ENCODE measurements around the gene SLC9A6. TPM values are rescaled to one million over a fixed set of nuclear protein-coding genes. Genes with fewer than 3 reads are reported as not detected.

SLC9A6 gene
- total and polyA plus RNA-seq, 2 experiments from 2014 or later: 7.2 to 17.1 TPM

- TF ChIP-seq ZNF462 (CRISPR knock-in tag; IDR thresholded peaks at IDR 0.05) (no peak), ZNF114 (CRISPR knock-in tag; IDR thresholded peaks at IDR 0.05) (no peak), NANOG (IDR thresholded peaks at IDR 0.05; ENCODE audit: borderline replicate concordance) (no peak), CREB1 (CRISPR knock-in tag; IDR thresholded peaks at IDR 0.05; ENCODE audit: low read depth) (no peak), CTCF (conservative IDR thresholded peaks at IDR 0.05; ENCODE audit: low read depth in 2 of 2) (no peak), STAT1 (IDR thresholded peaks at IDR 0.05; ENCODE audit: unreplicated experiment) (no peak)
- TF ChIP-seq, protein P1, sequence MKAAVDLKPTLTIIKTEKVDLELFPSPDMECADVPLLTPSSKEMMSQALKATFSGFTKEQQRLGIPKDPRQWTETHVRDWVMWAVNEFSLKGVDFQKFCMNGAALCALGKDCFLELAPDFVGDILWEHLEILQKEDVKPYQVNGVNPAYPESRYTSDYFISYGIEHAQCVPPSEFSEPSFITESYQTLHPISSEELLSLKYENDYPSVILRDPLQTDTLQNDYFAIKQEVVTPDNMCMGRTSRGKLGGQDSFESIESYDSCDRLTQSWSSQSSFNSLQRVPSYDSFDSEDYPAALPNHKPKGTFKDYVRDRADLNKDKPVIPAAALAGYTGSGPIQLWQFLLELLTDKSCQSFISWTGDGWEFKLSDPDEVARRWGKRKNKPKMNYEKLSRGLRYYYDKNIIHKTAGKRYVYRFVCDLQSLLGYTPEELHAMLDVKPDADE (IDR thresholded peaks at IDR 0.05): no peak
Observed at GRCh38 chrX:136039485-136039884, 54.2 kb downstream of the SLC9A6 start (continued).

- ATAC-seq (no peak), DNase-seq (ENCODE audit: low spot score) (no peak)
- Histone ChIP-seq H2AFZ (no peak overlapping the region), H3K4me1 (ENCODE audit: insufficient read depth) (no peaks in the 10 kb centered on the region), H3K9me2 (ENCODE audit: insufficient read depth) (no peaks in the 10 kb centered on the region), H3K27ac (ENCODE audit: low read depth) (no peak overlapping the region), H3K27me3 (ENCODE audit: insufficient read depth) (no peaks in the 10 kb centered on the region), H3K36me3 (ENCODE audit: insufficient read depth) (no peaks in the 10 kb centered on the region), H4K20me1 (replicated peaks; ENCODE audit: insufficient read depth) (no peaks in the 10 kb centered on the region), H3K4me2 (no peak overlapping the region), H3K4me3 (no peak overlapping the region), H3F3A (replicated peaks; ENCODE audit: low read depth) (no peaks in the 10 kb centered on the region), H3K79me2 (replicated peaks; ENCODE audit: insufficient read depth) (no peaks in the 10 kb centered on the region)
- H3K27ac Mint-ChIP-seq: no peak overlapping the region
- H3K36me3 Mint-ChIP-seq (ENCODE audit: low read depth): peaks cover 3% of the 10 kb centered on the region; the same call in 2 of the 3 replicates
- no peak overlapping the region for H3K4me3 Mint-ChIP-seq
- H3K9me3 Mint-ChIP-seq: no peaks in the 10 kb centered on the region
- H3K4me1 Mint-ChIP-seq: peaks cover 2% of the 10 kb centered on the region; the same call in 1 of the 3 replicates
- H3K27me3 Mint-ChIP-seq (ENCODE audit: insufficient read depth, low read depth, poor library complexity): peaks cover 2% of the 10 kb centered on the region
- TF ChIP-seq, protein P1 (IDR thresholded peaks at IDR 0.05): no peak
- no peak for TF ChIP-seq REST (IDR thresholded peaks at IDR 0.05; ENCODE audit: unreplicated experiment)
- TF ChIP-seq EZH2 (IDR thresholded peaks at IDR 0.05; ENCODE audit: low read depth, unreplicated experiment): no peak
- no peak for TF ChIP-seq ZNF331 (CRISPR knock-in tag; IDR thresholded peaks at IDR 0.05; ENCODE audit: low read depth)
- no peak for TF ChIP-seq STAT1 (IDR thresholded peaks at IDR 0.05; ENCODE audit: unreplicated experiment)
- no peak for TF ChIP-seq POLR2AphosphoS5 (IDR thresholded peaks at IDR 0.05; ENCODE audit: low read depth)
- TF ChIP-seq NANOG (IDR thresholded peaks at IDR 0.05; ENCODE audit: borderline replicate concordance): no peak
- TF ChIP-seq ZNF114 (CRISPR knock-in tag; IDR thresholded peaks at IDR 0.05): no peak
Observed at GRCh38 chrX:136039968-136040367, 54.7 kb downstream of the SLC9A6 start.
